ENCODE data around the gene SKIL. TPM values are rescaled to one million over a fixed set of nuclear protein-coding genes. Genes with fewer than 3 reads are reported as not detected.
"Not testable (repeated sequence)": the region's sequence is repeated elsewhere in the genome, so short reads cannot be mapped to it uniquely, and the experiment has no call there.

Gene SKIL
- total RNA-seq, 1 experiment from 2014 or later: 94.2 TPM

DNA sequence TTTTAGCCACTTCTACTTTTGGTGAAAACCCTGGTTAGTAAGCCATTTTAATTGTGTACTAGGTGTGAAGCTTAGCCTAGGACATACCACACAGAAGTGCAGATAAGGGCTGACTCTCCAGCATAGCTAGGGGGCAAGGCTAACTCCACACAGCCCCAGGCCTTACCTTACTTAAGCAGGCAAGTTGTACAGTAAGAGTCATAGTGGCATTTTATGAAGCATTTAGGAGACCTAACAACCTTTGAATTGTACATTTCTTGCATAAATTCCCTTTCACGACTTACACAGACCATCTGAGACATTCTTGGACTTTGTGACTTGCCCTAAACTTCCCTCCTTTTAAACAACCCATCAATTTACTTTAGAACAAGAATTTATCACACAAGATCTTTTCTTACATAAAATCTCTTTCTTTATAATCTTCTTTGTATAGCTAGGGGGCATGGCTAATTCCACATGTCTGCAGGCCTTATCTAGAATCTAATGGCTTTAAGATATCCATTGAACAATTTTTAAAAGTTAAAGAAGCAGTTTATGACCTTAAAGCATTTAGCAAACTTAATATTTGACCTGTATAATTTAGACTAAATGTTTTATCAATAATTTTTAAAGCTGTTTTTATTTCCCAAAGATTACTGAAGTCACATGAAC, 18.7 kb upstream of the SKIL start:
- ATAC-seq (no peak), DNase-seq (ENCODE audit: low read depth, low spot score) (no peak)
- Histone ChIP-seq H3K36me3 (ENCODE audit: control insufficient read depth, insufficient read depth, low read length) (no peaks in the 10 kb centered on the region), H3K4me3 (ENCODE audit: low read depth in 2 of 2, low read length in 2 of 2) (no peak overlapping the region), H3K27ac (ENCODE audit: low read length) (no peak overlapping the region), H3K4me1 (ENCODE audit: control insufficient read depth, insufficient read depth, low read length) (peaks cover 9% of the 10 kb centered on the region), H3K27me3 (ENCODE audit: control insufficient read depth, insufficient read depth, low read length) (no peaks in the 10 kb centered on the region), H3K9me3 (ENCODE audit: control insufficient read depth, insufficient read depth, low read depth, low read length) (peaks cover 15% of the 10 kb centered on the region; the same call in 1 of the 2 replicates)
- TF ChIP-seq CTCF (IDR thresholded peaks at IDR 0.05): no peak
- TF ChIP-seq TCF7L2 (IDR thresholded peaks at IDR 0.05; ENCODE audit: low read depth, low read length): no peak
- no peak for TF ChIP-seq POLR2AphosphoS5 (IDR thresholded peaks at IDR 0.05; ENCODE audit: low read depth, low read length)
- TF ChIP-seq, protein P1, sequence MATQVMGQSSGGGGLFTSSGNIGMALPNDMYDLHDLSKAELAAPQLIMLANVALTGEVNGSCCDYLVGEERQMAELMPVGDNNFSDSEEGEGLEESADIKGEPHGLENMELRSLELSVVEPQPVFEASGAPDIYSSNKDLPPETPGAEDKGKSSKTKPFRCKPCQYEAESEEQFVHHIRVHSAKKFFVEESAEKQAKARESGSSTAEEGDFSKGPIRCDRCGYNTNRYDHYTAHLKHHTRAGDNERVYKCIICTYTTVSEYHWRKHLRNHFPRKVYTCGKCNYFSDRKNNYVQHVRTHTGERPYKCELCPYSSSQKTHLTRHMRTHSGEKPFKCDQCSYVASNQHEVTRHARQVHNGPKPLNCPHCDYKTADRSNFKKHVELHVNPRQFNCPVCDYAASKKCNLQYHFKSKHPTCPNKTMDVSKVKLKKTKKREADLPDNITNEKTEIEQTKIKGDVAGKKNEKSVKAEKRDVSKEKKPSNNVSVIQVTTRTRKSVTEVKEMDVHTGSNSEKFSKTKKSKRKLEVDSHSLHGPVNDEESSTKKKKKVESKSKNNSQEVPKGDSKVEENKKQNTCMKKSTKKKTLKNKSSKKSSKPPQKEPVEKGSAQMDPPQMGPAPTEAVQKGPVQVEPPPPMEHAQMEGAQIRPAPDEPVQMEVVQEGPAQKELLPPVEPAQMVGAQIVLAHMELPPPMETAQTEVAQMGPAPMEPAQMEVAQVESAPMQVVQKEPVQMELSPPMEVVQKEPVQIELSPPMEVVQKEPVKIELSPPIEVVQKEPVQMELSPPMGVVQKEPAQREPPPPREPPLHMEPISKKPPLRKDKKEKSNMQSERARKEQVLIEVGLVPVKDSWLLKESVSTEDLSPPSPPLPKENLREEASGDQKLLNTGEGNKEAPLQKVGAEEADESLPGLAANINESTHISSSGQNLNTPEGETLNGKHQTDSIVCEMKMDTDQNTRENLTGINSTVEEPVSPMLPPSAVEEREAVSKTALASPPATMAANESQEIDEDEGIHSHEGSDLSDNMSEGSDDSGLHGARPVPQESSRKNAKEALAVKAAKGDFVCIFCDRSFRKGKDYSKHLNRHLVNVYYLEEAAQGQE (IDR thresholded peaks at IDR 0.05; ENCODE audit: insufficient read depth in 1 of 2, low read depth in 2 of 2, low read length in 1 of 2): no peak
- no peak for TF ChIP-seq SIN3A (IDR thresholded peaks at IDR 0.05; ENCODE audit: borderline replicate concordance, insufficient read depth, low read depth, low read length)
- intact Hi-C loops (cut with micrococcal nuclease; ENCODE audit: unreplicated experiment) (no loop called here), in situ Hi-C loops (cut with HindIII; ENCODE audit: low pct_unique_long_range_greater_than_20kb, low sequenced_read_pairs) (no loop called here)
- ChIA-PET POLR2A (no interaction called here), CTCF (interaction anchor here (0.6 to 0.7 kb wide), 2 partner anchors 26 to 129 kb away, joined by 5 to 10 read pairs; no protein-coding TSS in a partner anchor)
- BruUV-seq (replicated peaks): no TSS peak

DNA sequence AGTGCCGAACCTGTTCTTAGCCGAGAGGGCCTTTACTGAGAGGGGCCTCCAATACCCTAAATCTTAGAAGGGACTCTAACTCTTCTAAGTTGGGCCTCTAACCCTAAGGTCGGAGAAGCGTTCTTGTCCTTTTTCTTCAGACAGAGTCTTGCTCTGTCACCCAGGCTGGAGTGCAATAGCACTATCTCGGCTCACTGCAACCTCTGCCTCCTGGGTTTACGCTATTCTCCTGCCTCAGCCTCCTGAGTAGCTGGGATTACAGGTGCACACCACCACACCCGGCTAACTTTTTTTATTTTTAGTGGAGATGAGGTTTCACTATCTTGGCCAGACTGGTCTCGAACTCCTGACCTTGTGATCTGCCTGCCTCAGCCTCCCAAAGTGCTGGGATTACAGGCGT, 15.2 kb upstream of the SKIL start:
- H3K4me3 ChIP-seq (ENCODE audit: low read depth in 2 of 2, low read length in 2 of 2); in situ Hi-C loops (cut with HindIII; ENCODE audit: low pct_unique_long_range_greater_than_20kb, low sequenced_read_pairs); H3K27me3 ChIP-seq (ENCODE audit: control insufficient read depth, insufficient read depth, low read length); H3K27ac ChIP-seq (ENCODE audit: low read length); H3K36me3 ChIP-seq (ENCODE audit: control insufficient read depth, insufficient read depth, low read length); ATAC-seq; CTCF ChIA-PET; DNase-seq (ENCODE audit: low read depth, low spot score); POLR2A ChIA-PET; intact Hi-C loops (cut with micrococcal nuclease; ENCODE audit: unreplicated experiment); BruUV-seq (replicated peaks): not testable (repeated sequence)
- Histone ChIP-seq H3K9me3 (ENCODE audit: control insufficient read depth, insufficient read depth, low read depth, low read length) (peaks cover 14% of the 10 kb centered on the region; the same call in 1 of the 2 replicates), H3K4me1 (ENCODE audit: control insufficient read depth, insufficient read depth, low read length) (peaks cover 15% of the 10 kb centered on the region)

DNA sequence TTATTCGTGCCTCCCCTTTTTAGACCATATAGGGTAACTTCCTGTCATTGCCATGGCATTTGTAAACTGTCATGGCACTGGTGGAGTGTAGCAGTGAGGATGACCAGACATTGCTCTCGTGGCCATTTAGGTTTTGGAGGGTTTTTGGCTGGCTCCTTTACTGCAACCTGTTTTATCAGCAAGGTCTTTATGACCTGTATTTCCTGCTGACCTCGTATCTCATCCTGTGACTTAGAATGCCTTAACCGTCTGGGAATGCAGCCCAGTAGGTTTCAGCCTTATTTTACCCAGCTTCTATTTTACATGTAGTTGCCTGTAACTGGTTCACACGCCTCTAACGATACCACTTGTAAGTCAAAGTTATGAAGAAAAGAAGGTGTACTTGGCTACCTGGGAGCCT, 13.7 kb upstream of the SKIL start:
- H3K27me3 ChIP-seq (ENCODE audit: control insufficient read depth, insufficient read depth, low read length); DNase-seq (ENCODE audit: low read depth, low spot score); H3K4me3 ChIP-seq (ENCODE audit: low read depth in 2 of 2, low read length in 2 of 2); BruUV-seq (replicated peaks); ATAC-seq; H3K36me3 ChIP-seq (ENCODE audit: control insufficient read depth, insufficient read depth, low read length); H3K9me3 ChIP-seq (ENCODE audit: control insufficient read depth, insufficient read depth, low read depth, low read length); in situ Hi-C loops (cut with HindIII; ENCODE audit: low pct_unique_long_range_greater_than_20kb, low sequenced_read_pairs); intact Hi-C loops (cut with micrococcal nuclease; ENCODE audit: unreplicated experiment): not testable (repeated sequence)
- Histone ChIP-seq H3K4me1 (ENCODE audit: control insufficient read depth, insufficient read depth, low read length) (peaks cover 15% of the 10 kb centered on the region), H3K27ac (ENCODE audit: low read length) (peak overlapping the region; percentile 54; the same call in 1 of the 2 replicates)
- CTCF ChIA-PET: interaction anchor here (0.7 kb wide), 1 partner anchor 15 kb away, joined by 3 read pairs; no protein-coding TSS in a partner anchor
- POLR2A ChIA-PET: interaction anchor here (0.7 kb wide), 1 partner anchor 70 kb away, joined by 6 read pairs; no protein-coding TSS in a partner anchor
